ENCODE results near the gene PID1. TPM values are rescaled to one million over a fixed set of nuclear protein-coding genes. Genes with fewer than 3 reads are reported as not detected.

PID1 gene
- total RNA-seq, 1 donor from 2014 or later, result 5.3 TPM

- TF ChIP-seq CTCF (IDR thresholded peaks at IDR 0.05; ENCODE audit: partially characterized antibody, unreplicated experiment), result no peak
- no peak overlapping the region for H3K4me3 Mint-ChIP-seq (ENCODE audit: unreplicated experiment)
- H3K4me1 Mint-ChIP-seq (ENCODE audit: low read depth, unreplicated experiment), result no peaks in the 10 kb centered on the region
- H3K27ac Mint-ChIP-seq (ENCODE audit: unreplicated experiment), result no peak overlapping the region
- no peaks in the 10 kb centered on the region for H3K36me3 Mint-ChIP-seq (ENCODE audit: unreplicated experiment)
- no peak for DNase-seq
- H3K27me3 Mint-ChIP-seq (ENCODE audit: unreplicated experiment), result no peaks in the 10 kb centered on the region
- H3K9me3 Mint-ChIP-seq (ENCODE audit: unreplicated experiment), result no peaks in the 10 kb centered on the region
These were observed 95.6 kb downstream of the PID1 start for GRCh38 chr2:229175497-229175863.

GRCh38 chr2:229174794-229175496 is 96.1 kb downstream of the PID1 start:
- Mint-ChIP-seq H3K4me1 (ENCODE audit: low read depth, unreplicated experiment) (no peaks in the 10 kb centered on the region), H3K9me3 (ENCODE audit: unreplicated experiment) (no peaks in the 10 kb centered on the region), H3K36me3 (ENCODE audit: unreplicated experiment) (no peaks in the 10 kb centered on the region), H3K4me3 (ENCODE audit: unreplicated experiment) (no peak overlapping the region), H3K27me3 (ENCODE audit: unreplicated experiment) (no peaks in the 10 kb centered on the region), H3K27ac (ENCODE audit: unreplicated experiment) (no peak overlapping the region)
- no peak for TF ChIP-seq CTCF (IDR thresholded peaks at IDR 0.05; ENCODE audit: partially characterized antibody, unreplicated experiment)
- no peak for DNase-seq

- no peak for TF ChIP-seq CTCF (IDR thresholded peaks at IDR 0.05; ENCODE audit: partially characterized antibody, unreplicated experiment)
- Mint-ChIP-seq H3K4me1 (ENCODE audit: low read depth, unreplicated experiment) (peaks cover 1% of the 10 kb centered on the region), H3K27ac (ENCODE audit: unreplicated experiment) (no peak overlapping the region), H3K36me3 (ENCODE audit: unreplicated experiment) (no peaks in the 10 kb centered on the region), H3K4me3 (ENCODE audit: unreplicated experiment) (no peak overlapping the region), H3K9me3 (ENCODE audit: unreplicated experiment) (no peaks in the 10 kb centered on the region), H3K27me3 (ENCODE audit: unreplicated experiment) (no peaks in the 10 kb centered on the region)
- no peak for DNase-seq
These were observed 97.2 kb downstream of the PID1 start for GRCh38 chr2:229173825-229174359.

- no peak for TF ChIP-seq CTCF (IDR thresholded peaks at IDR 0.05; ENCODE audit: partially characterized antibody, unreplicated experiment)
- no peak overlapping the region for H3K4me3 Mint-ChIP-seq (ENCODE audit: unreplicated experiment)
- H3K36me3 Mint-ChIP-seq (ENCODE audit: unreplicated experiment), result no peaks in the 10 kb centered on the region
- DNase-seq, result no peak
- H3K27ac Mint-ChIP-seq (ENCODE audit: unreplicated experiment), result no peak overlapping the region
- no peaks in the 10 kb centered on the region for H3K9me3 Mint-ChIP-seq (ENCODE audit: unreplicated experiment)
- peaks cover 1% of the 10 kb centered on the region for H3K4me1 Mint-ChIP-seq (ENCODE audit: low read depth, unreplicated experiment)
- no peaks in the 10 kb centered on the region for H3K27me3 Mint-ChIP-seq (ENCODE audit: unreplicated experiment)
These were observed 100.2 kb downstream of the PID1 start for GRCh38 chr2:229170916-229171315.

GRCh38 chr2:229170171-229170570 is 100.9 kb downstream of the PID1 start:
- peaks cover 1% of the 10 kb centered on the region for H3K4me1 Mint-ChIP-seq (ENCODE audit: low read depth, unreplicated experiment)
- no peak overlapping the region for H3K4me3 Mint-ChIP-seq (ENCODE audit: unreplicated experiment)
- no peak for DNase-seq
- H3K36me3 Mint-ChIP-seq (ENCODE audit: unreplicated experiment), result no peaks in the 10 kb centered on the region
- no peaks in the 10 kb centered on the region for H3K9me3 Mint-ChIP-seq (ENCODE audit: unreplicated experiment)
- H3K27me3 Mint-ChIP-seq (ENCODE audit: unreplicated experiment), result no peaks in the 10 kb centered on the region
- TF ChIP-seq CTCF (IDR thresholded peaks at IDR 0.05; ENCODE audit: partially characterized antibody, unreplicated experiment), result no peak
- H3K27ac Mint-ChIP-seq (ENCODE audit: unreplicated experiment), result no peak overlapping the region
